Effector memory CD8-positive, alpha-beta T cell (primary cell): ENCODE measurements around the gene POPDC2.

Source experiments
- ATAC-seq: fragments of 150-1000 bp; cut with Tn5 transposase; replicated peaks from 2 replicates; pipeline ENCODE4 v1.10.0; 2021; ENCODE audit warnings: mild to moderate bottlenecking, moderate library complexity
- DNase-seq, 3 experiments: peaks; one replicate each; pipeline ENCODE4 v3.0.0; 2021
- H3K27ac Mint-ChIP-seq, 2 donors: one replicate each; pipeline ENCODE4 v1.8.0; 2022; ENCODE audit warnings: mild to moderate bottlenecking in 2 of 2, mixed read lengths in 2 of 2, moderate library complexity in 2 of 2
- H3K27me3 Mint-ChIP-seq, 2 donors: one replicate each; pipeline ENCODE4 v1.8.0; 2022; ENCODE audit warnings: mixed read lengths in 2 of 2
- H3K36me3 Mint-ChIP-seq: one replicate; pipeline ENCODE4 v1.8.0; 2022; ENCODE audit warnings: mild to moderate bottlenecking, moderate library complexity, mixed read lengths; ENCODE audit not compliant: insufficient read depth
- H3K4me1 Mint-ChIP-seq, 2 donors: one replicate each; pipeline ENCODE4 v1.8.0; 2022; ENCODE audit warnings: low read depth in 2 of 2, mixed read lengths in 2 of 2
- H3K4me3 Mint-ChIP-seq, 2 donors: one replicate each; pipeline ENCODE4 v1.8.0; 2022; ENCODE audit warnings: mild to moderate bottlenecking in 2 of 2, mixed read lengths in 2 of 2, moderate library complexity in 2 of 2
- H3K9me3 Mint-ChIP-seq, 2 donors: one replicate each; pipeline ENCODE4 v1.8.0; 2022; ENCODE audit warnings: mixed read lengths in 2 of 2

POPDC2 gene

GRCh38 chr3:119642746-119643473 is 17.5 kb downstream of the POPDC2 start:
- ATAC-seq, result no peak
- Mint-ChIP-seq H3K4me3 (no peak overlapping the region), H3K9me3 (no peaks in the 10 kb centered on the region), H3K4me1 (peaks cover 6 to 10% of the 10 kb centered on the region in 2 donors), H3K27ac (no peak overlapping the region), H3K27me3 (no peaks in the 10 kb centered on the region), H3K36me3 (peaks cover 3% of the 10 kb centered on the region)
- DNase-seq, result no peak

- DNase-seq, result no peak
- Mint-ChIP-seq H3K36me3 (peaks cover 3% of the 10 kb centered on the region), H3K4me3 (no peak overlapping the region), H3K4me1 (peaks cover 6 to 11% of the 10 kb centered on the region in 2 donors), H3K27ac (no peak overlapping the region), H3K27me3 (no peaks in the 10 kb centered on the region), H3K9me3 (no peaks in the 10 kb centered on the region)
- no peak for ATAC-seq
These were observed 19.0 kb downstream of the POPDC2 start for GRCh38 chr3:119641416-119641815.

GRCh38 chr3:119639494-119640350 is 20.7 kb downstream of the POPDC2 start:
- H3K27ac Mint-ChIP-seq, result peak overlapping the region in 1 of 2 donors; percentile 92
- ATAC-seq, result no peak
- peaks cover 6 to 11% of the 10 kb centered on the region in 2 donors for H3K4me1 Mint-ChIP-seq
- H3K27me3 Mint-ChIP-seq, result no peaks in the 10 kb centered on the region
- H3K9me3 Mint-ChIP-seq, result no peaks in the 10 kb centered on the region
- no peak overlapping the region for H3K4me3 Mint-ChIP-seq
- DNase-seq, result no peak
- no peaks in the 10 kb centered on the region for H3K36me3 Mint-ChIP-seq

GRCh38 chr3:119637679-119638477 is 22.5 kb downstream of the POPDC2 start:
- H3K4me3 Mint-ChIP-seq, result peak overlapping the region; percentile 68 to 70
- H3K27me3 Mint-ChIP-seq, result peaks cover 0 to under 1% of the 10 kb centered on the region in 2 donors
- ATAC-seq, result peak; percentile 35
- no peaks in the 10 kb centered on the region for H3K36me3 Mint-ChIP-seq
- H3K9me3 Mint-ChIP-seq, result no peaks in the 10 kb centered on the region
- DNase-seq, result no peak
- peak overlapping the region; percentile 91 to 92 for H3K27ac Mint-ChIP-seq
- H3K4me1 Mint-ChIP-seq, result peaks cover 6 to 11% of the 10 kb centered on the region in 2 donors

- Mint-ChIP-seq H3K36me3 (no peaks in the 10 kb centered on the region), H3K27me3 (peaks cover 0 to 9% of the 10 kb centered on the region in 2 donors), H3K4me1 (peaks cover 6 to 11% of the 10 kb centered on the region in 2 donors), H3K27ac (no peak overlapping the region), H3K4me3 (no peak overlapping the region), H3K9me3 (no peaks in the 10 kb centered on the region)
- ATAC-seq (no peak), DNase-seq (no peak)
These were observed 23.3 kb downstream of the POPDC2 start for GRCh38 chr3:119636891-119637611.

- Mint-ChIP-seq H3K27me3 (peaks cover 0 to 10% of the 10 kb centered on the region in 2 donors), H3K36me3 (no peaks in the 10 kb centered on the region), H3K27ac (no peak overlapping the region), H3K4me1 (peaks cover 6 to 11% of the 10 kb centered on the region in 2 donors), H3K9me3 (no peaks in the 10 kb centered on the region), H3K4me3 (no peak overlapping the region)
- ATAC-seq, result no peak
- no peak for DNase-seq
These were observed 24.1 kb downstream of the POPDC2 start for GRCh38 chr3:119636249-119636648.

GRCh38 chr3:119635719-119636118 is 24.7 kb downstream of the POPDC2 start:
- no peak for DNase-seq
- no peaks in the 10 kb centered on the region for H3K36me3 Mint-ChIP-seq
- no peak overlapping the region for H3K4me3 Mint-ChIP-seq
- peaks cover 0 to 10% of the 10 kb centered on the region in 2 donors for H3K27me3 Mint-ChIP-seq
- H3K27ac Mint-ChIP-seq, result no peak overlapping the region
- ATAC-seq, result no peak
- no peaks in the 10 kb centered on the region for H3K9me3 Mint-ChIP-seq
- H3K4me1 Mint-ChIP-seq, result peaks cover 6 to 11% of the 10 kb centered on the region in 2 donors

GRCh38 chr3:119632829-119633228 is 27.6 kb downstream of the POPDC2 start:
- no peaks in the 10 kb centered on the region for H3K36me3 Mint-ChIP-seq
- DNase-seq (no peak), ATAC-seq (no peak)
- no peak overlapping the region for H3K4me3 Mint-ChIP-seq
- no peak overlapping the region for H3K27ac Mint-ChIP-seq
- H3K4me1 Mint-ChIP-seq, result peaks cover under 1 to 6% of the 10 kb centered on the region in 2 donors
- H3K9me3 Mint-ChIP-seq, result no peaks in the 10 kb centered on the region
- peaks cover 0 to 28% of the 10 kb centered on the region in 2 donors for H3K27me3 Mint-ChIP-seq

- H3K27ac Mint-ChIP-seq, result no peak overlapping the region
- H3K9me3 Mint-ChIP-seq, result no peaks in the 10 kb centered on the region
- ATAC-seq, result no peak
- H3K36me3 Mint-ChIP-seq, result no peaks in the 10 kb centered on the region
- DNase-seq, result no peak
- H3K27me3 Mint-ChIP-seq, result peaks cover 0 to 31% of the 10 kb centered on the region in 2 donors
- H3K4me3 Mint-ChIP-seq, result no peak overlapping the region
- peaks cover 4 to 11% of the 10 kb centered on the region in 2 donors for H3K4me1 Mint-ChIP-seq
These were observed 28.2 kb downstream of the POPDC2 start for GRCh38 chr3:119632216-119632615.

GRCh38 chr3:119631516-119631915 is 28.9 kb downstream of the POPDC2 start:
- H3K27ac Mint-ChIP-seq, result no peak overlapping the region
- peaks cover 0 to 34% of the 10 kb centered on the region in 2 donors for H3K27me3 Mint-ChIP-seq
- H3K36me3 Mint-ChIP-seq, result no peaks in the 10 kb centered on the region
- no peak for ATAC-seq
- H3K4me1 Mint-ChIP-seq, result peaks cover 4 to 13% of the 10 kb centered on the region in 2 donors
- no peak for DNase-seq
- no peak overlapping the region for H3K4me3 Mint-ChIP-seq
- no peaks in the 10 kb centered on the region for H3K9me3 Mint-ChIP-seq

GRCh38 chr3:119630880-119631329 is 29.5 kb downstream of the POPDC2 start:
- Mint-ChIP-seq H3K9me3 (no peaks in the 10 kb centered on the region), H3K27me3 (peaks cover under 1 to 40% of the 10 kb centered on the region in 2 donors), H3K4me1 (peaks cover 6 to 13% of the 10 kb centered on the region in 2 donors), H3K4me3 (no peak overlapping the region), H3K27ac (no peak overlapping the region), H3K36me3 (no peaks in the 10 kb centered on the region)
- ATAC-seq, result no peak
- no peak for DNase-seq

GRCh38 chr3:119630128-119630879 is 30.1 kb downstream of the POPDC2 start:
- DNase-seq (no peak), ATAC-seq (no peak)
- Mint-ChIP-seq H3K9me3 (no peaks in the 10 kb centered on the region), H3K36me3 (no peaks in the 10 kb centered on the region), H3K4me1 (peaks cover 6 to 13% of the 10 kb centered on the region in 2 donors), H3K27me3 (peaks cover 6 to 46% of the 10 kb centered on the region in 2 donors), H3K4me3 (no peak overlapping the region), H3K27ac (no peak overlapping the region)
